GM21447 (cell line): ENCODE data around the gene MCAT.
"Not testable (repeated sequence)": the region's sequence is repeated elsewhere in the genome, so short reads cannot be mapped to it uniquely, and the experiment has no call there.

Source experiments
- ATAC-seq: cut with Tn5 transposase; IDR thresholded peaks from one replicate; pipeline ENCODE4 v1.9.1; 2021; ENCODE audit not compliant: unreplicated experiment

MCAT gene

DNA sequence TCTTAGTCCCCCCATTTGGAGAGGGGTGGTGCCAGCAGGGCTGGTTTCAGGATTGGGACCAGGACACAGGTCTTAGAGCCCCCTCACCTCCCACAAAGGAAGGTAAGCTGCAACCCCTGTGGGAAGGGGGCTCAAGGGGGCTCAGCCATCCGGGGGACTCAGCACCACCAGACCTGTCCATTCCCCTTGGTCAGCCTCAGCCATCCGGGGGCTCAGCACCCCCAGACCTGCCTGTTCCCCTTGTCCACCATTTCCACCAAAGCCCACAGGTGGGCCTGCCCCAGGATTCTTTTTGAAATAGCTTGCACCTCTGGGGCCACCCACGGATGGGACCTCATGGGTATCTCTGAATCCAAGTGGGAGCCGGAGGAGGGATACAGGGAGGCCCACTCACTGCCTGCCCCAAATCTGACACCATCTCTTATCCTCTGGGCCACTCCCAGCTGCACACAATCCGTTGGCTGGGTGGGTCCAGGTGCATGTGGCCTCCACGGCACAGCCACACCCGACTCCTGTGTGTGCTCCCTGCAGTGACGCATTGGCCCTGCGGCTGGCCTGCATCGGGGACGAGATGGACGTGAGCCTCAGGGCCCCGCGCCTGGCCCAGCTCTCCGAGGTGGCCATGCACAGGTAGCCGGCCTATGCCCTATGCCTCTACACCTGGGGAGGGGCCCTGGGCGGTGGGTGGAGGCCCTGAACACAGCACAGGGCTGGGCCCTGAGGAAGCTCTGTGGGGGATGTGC lies 15.9 kb downstream of the MCAT start:
- ATAC-seq = no peak

DNA sequence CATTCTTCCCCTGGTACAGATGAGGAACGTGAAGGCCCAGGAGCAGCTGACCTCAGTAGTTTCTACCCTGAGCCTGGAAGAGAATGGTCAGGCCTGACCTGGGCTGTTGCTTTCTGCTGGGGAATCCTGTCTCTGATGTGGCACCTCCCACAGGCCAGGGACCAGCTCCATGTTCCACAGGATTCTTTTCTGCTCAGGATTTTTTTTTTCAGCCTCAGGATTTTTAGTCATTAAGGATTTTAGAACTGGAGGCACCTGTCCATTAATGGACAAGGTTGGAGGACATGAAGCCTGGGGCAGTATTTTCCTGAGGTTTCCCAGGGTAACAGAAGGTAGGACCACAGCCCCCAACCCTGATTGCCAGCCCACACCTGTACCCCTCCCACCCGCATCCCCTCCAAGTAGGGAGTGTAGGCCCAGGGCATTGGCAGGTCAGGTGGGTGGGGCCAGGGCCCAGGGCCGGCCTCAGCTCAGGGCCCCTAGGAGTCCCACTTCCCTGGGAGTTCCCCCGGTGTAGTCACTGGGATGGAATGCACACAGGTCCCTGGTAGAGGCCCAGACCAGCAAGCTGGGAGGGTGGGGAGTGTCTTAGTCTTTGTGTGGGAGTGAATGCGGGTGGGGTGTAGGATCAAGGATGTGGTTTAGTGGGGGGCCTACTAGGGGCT lies 16.6 kb downstream of the MCAT start:
- ATAC-seq = no peak

DNA sequence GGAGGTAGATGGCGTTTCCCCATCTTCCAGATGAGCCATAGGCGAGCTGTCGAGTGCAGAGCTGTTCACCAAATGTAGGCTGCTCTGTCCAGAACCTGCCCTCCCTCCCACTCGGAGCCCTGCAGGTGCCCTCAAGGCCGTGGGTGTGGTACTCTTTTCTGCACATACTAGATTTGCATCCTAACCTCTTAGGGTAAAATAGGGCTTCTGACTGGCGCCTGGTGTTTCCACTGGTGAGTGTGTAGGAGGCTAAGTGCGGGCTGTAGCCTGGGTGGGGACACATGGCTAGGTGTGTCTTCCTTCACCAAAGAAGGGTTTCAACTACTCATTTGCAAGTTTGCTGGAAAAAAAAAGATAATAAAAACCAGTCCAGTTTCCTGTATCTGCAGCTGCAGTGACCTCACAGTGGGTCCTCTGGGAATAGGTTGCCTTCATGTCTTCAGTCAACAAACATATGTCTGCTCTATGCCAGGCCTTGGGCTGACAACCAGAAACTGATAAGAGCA lies 24.2 kb downstream of the MCAT start:
- ATAC-seq = no peak

DNA sequence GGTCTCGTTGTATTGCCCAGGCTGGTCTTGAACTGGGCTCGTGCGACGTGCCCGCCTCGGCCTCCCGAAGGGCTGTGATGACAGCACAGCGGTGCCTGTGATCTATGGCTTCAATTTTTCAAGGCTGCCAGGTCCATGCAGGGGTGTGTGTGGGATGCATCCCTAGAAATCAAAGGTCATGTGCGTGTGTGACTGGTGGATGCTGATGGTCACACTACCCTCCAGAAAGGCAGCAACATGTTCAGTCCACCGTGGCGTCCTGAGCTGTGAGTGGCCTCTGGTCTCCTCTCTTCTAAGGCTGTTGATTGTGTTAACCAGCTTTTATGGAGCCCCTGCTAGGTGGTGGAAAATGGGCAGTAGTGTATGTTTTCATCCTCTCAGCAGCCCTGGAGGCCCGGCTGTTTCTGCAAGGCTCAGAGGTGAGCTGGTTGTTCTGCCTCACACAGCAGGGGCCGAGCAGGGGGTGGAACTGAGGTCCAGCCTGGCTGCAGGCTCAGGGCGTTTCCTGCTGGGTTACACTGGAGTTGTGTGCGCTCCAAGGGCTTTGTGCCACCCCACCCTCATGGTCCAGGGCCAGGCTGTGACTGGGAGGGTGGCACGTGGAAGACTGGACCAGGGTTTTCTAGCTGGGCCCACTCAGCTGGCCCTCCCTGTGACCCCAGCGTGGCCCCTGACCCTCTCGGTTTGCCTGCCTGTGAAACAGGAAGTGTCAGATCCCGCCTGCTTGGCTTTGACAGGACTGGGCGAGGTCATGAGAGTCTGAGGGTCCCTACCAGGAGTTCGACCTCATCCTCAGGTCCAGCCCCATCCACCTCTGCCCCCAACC lies 25.0 kb downstream of the MCAT start:
- ATAC-seq = no peak

DNA sequence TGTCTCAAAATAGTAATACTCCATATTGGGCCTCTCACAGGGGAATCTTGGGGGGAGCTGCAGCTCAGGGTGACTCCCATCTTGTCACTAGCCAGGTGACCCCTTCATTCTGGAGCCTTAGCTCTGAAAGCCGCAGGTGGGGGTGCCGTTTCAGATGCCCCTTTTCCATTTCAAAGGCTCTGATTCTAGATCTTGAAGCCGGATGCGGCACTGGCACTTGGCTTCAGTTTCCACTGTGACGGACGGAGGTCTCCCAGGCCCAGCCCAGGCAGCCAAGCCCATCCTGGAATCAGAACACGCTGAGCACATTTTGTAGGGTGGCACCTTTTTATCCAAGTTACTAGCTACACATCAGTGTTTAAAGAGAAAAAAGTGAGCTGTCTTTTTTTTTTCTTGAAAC lies 26.3 kb downstream of the MCAT start:
- no peak for ATAC-seq

DNA sequence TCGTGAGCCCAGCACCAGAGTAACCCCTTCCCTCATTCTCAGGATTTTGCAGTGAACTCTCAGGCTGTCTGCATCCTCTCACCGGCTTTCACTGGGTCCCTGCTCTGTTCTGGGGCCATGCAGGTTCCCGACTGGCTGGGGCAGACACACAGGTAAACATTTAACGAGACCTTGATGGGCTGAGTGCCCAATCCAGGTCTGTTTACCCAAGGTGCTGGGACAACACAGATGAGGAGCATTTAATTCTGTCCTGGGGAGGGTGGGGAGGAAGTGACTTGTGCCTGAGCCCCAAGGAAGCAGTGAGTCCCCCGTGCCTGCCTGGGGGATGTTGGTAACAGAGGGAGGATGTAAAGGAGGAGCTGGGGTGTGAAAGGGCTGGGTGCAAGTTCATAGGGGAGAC lies 28.2 kb downstream of the MCAT start:
- ATAC-seq = no peak

DNA sequence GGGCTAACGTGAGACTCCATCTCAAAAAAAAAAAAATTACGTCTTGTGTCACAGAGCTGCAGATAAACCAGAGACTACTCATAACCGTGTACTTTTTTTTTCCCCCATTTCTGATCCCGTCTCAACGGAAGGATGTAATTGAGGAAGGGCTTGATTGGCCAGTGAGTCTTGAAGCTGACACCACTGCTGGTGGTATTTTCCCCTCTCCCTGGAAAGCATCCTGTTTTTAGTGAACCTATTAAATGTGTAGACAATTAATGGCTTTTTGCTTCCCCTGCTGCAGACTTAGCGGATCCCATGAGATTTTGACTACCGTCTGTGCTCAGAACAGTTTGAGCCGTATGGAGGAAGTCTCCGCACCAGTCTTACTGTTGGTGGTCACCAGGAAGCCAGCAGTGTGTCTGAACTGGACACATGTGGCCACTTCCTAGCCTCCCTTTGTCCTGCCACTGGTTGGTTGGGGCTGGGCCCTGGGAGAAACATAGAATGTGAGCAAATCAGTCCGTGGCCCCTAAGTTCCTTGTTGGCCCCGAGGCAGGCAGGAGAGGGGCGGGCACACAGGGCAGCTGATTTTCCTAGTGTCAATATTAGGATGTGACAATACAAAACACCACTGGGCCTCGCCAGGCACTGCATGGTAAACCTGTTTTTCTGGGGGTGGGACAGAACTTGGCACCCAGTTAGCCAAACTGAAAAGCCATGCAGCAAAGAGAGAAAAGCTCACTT lies 29.5 kb downstream of the MCAT start:
- ATAC-seq = no peak

DNA sequence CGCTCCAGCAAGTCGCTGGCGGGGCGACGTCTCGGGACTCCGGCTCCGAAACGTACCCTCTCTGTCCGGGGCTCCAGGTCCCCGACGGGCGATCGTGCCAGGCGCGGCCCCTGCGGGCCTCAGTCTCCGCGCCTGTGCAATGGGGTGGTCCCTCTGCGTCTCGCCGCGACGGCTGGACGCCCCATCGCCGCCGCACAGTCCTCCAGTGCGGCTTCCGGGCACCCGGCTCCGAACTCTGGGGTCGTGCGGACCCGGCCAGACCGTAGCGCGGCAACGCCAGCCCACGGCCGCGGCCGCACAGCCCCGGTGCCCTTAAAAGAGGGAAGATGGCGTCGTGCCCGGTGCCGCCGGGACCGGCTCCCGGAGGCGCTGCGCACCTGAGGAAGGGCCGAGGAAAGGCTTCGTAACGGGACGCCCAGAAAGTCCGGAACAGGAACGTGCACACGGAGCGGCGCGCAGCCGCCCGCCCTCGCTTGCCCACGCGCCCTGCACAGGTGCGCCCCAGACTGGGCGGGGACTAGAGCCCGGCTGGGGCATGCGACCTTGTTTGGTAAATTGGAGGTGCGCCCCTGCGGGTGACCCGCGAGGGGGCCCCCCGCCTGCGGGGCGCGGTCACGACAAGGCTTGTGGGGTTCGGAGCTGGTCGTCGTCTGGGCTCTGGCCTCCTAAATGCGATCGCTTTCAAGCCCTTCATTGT lies 32.1 kb downstream of the MCAT start:
- ATAC-seq = no peak

DNA sequence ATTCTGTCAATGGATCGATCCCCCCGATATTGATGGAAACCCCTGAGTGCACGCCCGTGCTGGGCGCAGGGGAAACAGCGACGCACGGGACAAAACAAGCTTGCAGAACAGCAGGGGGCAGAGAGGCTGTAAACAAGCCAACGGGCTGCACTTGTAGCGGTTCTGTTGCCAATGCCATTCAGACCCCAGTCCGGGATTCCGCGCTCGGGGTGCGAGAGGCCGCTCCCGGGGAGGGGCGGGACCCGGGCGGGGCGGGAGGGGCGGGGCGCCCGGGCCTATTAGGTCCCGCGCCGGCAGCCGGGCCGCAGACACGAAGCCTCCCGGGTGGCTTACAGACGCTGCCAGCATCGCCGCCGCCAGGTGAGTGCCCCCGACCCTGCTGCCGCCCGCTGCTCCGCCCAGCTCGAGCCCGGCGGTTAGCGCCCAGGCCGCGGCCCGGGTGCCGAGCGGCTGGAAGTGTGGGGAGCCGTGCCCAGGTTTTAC lies 32.7 kb downstream of the MCAT start, which contains the start of gene BIK:
Gene BIK (plus strand): TSS at position 307 of the 483 bp plus-strand sequence. CDS start 13,273 bp downstream, outside the sequence.
- no peak for ATAC-seq

DNA sequence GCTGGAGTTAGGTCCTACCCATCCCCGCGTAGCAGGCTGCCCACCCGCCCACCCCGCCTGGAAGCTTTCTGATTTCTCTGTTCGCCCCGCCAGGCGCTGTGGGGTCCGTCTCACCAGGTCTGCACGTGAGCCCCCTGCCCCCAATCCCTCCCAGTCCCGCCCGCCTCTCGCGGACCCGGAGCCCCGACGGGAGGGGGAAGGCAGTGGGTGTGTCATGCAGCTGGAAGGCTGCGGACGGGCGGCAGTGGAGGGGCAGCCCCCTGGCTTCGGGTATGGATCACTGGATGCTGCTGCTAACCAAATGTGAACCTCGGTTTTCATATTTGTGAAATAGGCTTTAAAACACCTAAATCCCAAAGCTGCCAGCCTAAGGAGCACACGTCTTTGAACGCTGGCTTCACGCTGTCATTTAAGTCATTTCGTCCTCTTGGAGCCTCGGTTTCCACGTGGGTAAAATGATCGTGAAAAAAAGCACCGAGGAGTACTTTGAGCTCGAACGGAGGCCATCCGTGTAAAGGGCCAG lies 33.2 kb downstream of the MCAT start:
- no peak for ATAC-seq

DNA sequence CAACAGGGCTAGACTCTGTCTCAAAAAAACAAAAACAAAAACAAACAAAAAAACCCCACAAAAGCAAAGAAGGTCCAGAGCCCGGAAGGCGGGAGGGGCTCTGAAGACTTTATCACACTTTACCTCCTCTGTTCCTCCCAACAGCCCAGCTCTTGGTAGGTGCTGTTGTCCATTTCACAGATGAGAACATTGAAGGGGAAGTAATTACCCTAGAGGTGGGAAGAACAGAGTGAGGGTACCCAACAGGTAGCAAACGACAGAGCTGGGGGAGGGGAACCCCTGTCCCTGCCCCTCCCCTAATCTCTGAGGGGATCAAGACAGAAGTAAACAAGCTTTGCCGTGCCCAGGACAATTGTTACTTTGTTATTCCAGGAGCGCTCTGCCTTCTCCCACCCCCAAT lies 33.7 kb downstream of the MCAT start:
- no peak for ATAC-seq

DNA sequence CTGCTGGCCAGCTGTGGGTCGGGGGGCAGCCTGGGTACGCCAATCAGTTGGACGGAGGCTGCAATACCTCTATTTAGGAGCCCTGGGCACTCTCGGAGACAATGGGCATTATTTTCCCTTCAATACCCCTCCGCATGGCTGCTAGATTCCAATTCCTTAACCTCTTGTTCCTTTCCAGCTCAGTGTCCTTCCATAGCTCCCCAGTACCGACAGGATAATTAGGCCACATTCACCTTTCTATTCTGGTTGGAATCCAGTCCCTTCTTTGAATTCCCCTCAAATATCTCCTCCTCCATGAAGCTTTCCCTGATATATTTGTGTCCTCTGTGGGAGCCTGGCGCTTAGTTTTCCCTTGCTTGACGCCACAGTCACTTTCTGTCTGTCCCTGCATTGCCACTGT lies 36.9 kb downstream of the MCAT start:
- ATAC-seq = no peak

DNA sequence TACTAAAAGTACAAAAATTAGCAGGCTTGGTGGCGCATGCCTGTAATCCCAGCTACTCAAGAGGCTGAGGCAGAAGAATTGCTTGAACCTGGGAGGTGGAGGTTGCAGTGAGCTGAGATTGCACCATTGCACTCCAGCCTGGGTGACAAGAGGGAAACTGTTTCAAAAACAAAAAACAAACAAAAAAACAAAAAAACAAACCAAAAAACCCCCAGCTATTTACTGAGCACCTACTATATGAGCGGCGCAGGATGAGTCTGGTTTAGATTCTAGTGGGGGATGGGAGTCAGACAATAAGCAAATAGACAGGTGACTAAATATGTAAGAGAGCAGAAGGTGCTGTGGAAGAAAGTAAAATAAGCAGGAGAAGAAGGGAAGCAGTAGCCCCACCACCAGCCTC lies 38.2 kb downstream of the MCAT start:
- ATAC-seq = not testable (repeated sequence)

DNA sequence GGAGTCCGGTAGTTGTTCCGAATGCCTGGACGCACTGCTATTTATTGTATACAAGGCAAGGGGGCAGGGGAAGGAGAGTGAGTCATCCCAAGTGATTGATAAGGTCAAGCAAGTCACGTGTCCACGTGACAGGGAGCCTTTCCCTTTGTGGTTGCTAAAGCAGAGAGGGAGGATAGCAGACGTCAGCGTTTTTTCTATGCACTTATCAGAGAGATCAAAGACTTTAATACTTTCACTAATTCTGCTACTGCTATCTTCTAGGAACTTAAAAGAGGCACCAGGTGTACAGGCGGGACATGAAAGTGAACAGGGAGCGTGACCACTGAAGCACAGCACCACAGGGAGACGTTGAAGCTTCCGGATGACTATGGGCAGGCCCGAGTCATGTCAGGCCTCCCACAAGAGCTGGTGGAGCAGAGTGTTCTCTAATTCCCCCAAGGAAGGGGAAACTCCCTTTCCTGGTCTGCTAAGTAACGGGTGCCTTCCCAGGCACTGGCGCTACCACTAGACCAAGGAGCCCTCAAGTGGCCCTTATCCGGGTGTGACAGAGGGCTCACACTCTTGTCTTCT lies 39.1 kb downstream of the MCAT start:
- ATAC-seq = not testable (repeated sequence)

DNA sequence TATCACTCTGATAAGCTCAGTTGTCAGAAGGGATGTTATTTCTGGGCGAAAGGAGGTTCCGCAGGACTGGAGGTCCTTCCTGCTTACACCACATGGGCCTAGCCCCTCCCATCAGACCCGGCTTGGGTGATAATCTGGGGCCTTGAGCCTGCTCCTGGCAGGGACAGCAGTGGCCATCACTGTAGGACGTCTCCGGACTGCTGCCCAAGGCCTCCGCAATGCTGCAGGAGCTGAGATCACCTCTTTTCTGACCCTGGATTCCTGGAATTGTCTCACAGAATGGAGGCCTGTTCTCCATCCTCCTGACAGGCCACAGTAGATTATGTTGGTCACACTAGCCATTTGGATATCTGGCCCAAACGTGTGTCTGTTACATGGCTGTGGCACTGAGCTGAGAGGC lies 41.9 kb downstream of the MCAT start:
- no peak for ATAC-seq

DNA sequence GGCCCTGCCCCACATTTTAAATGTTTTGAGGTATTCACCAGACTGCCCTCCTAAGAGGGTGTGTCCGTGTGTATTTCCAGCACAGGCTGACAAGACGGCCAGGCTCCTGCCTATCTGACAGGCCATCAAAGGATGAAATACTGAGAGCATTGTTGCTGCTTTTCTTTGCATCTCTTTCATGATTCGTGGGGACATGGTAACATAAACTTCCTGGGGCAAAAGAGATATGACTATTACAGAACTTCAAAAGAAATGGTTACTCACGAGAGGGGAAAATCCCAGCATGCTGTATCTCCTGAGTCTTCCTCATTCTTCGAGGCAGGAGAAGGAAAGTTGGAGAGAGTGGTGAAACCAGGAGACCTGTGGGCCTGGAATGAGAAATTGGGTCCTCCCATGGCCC lies 43.0 kb downstream of the MCAT start:
- no peak for ATAC-seq

DNA sequence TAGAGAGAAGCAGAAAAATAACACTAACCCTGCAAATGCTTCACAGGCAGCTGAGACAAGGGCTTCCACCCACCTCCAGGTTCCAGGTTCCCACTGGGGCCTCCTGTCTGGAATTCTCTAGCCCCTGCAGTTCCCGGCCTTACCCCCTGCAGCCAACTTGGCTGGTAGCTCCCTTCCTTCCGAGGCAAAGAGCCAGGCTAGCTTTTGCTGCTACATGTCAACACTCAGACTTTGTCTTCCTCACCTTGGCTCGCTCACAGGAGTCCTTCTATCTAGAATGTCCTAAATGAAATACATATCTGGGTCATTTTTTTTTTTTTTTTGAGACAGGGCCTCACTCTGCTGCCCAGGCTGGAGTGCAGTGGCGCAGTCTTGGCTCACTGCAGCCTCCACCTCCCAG lies 44.1 kb downstream of the MCAT start:
- ATAC-seq = no peak

DNA sequence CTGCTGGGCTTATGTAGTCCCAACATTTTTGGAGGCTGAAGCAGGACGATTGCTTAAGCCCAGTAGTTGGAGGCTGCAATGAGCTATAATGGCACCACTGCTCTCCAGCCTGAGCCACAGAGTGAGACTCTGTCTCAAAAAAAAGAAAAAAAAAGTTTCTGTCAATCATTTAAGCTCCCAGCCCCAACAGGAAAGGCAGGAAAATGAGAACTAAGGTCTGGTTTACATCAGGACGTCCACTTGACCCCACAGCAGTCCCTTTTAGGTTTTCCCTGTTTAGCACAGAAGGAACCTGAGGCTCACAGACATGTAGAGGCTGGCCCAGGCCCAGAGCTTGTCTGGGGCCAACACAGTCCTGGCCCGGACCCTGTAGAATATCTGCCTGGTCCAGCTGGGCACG lies 44.8 kb downstream of the MCAT start:
- no peak for ATAC-seq

DNA sequence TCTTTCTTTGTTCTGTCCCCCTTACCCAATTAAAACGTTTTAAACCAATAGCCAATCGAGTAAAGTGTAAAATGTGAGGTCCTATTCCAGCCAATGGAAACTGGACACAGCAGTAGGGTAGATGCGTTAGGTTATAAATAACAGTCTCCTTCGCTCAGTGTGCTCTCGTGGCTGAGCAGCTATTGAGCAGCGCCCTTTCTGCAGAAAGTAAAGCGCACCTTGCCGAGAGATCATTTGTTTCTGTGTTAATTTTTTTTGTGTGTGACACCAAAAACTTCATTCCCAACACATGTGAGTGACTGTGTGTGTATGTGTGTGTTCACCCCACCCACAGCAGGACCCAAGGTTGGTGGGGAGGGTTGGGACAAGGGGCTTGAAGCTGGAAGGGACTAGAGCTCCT lies 46.8 kb downstream of the MCAT start:
- no peak for ATAC-seq

DNA sequence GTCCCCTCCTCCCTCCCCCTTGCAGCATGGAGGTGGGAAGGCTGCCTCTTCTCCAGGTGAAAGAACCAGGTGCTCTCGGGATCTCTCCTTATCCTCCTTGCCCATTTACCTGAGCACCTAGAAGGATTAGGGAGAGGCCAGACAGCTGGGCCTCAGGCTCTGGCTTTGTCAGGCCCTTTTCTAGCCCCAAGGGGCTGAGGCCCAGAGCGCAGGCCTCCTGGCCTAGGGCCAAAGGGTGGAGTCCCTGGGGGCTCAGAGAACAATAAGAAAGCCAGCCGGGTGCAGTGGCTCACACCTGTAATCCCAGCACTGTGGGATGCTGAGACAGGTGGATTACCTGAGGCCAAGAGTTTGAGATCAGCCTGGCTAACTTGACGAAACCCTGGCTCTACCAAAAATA lies 48.6 kb downstream of the MCAT start:
- no peak for ATAC-seq
